HCT116 (cell line): ENCODE results near the gene C2orf68. TPM values are rescaled to one million over a fixed set of nuclear protein-coding genes. Genes with fewer than 3 reads are reported as not detected.
"Not testable (repeated sequence)": the region's sequence is repeated elsewhere in the genome, so short reads cannot be mapped to it uniquely, and the experiment has no call there.

Experiments
- ATAC-seq: fragments of 200-7000 bp; cut with Tn5 transposase; 2 replicates; pipeline ENCODE4 v1.9.1; 2020; ENCODE audit warnings: mild to moderate bottlenecking, moderate library complexity
- BruUV-seq: library from RNA; stranded (reverse); fragments of 400-500 nt; replicated peaks from 2 replicates; lab custom pipeline; 2021; lab: Mats Ljungman, UMichigan
- CTCF ChIA-PET: fragments of 300-600 bp; sonication (Branson Sonifier 250); formaldehyde crosslinking; loops from one replicate; lab custom pipeline; 2021; ENCODE audit warnings: antibody characterized with exemption; lab: Charles Lee
- POLR2A ChIA-PET: fragments of 300-600, 350-600 bp; sonication (Branson Sonifier 250); formaldehyde crosslinking; loops from one replicate; lab custom pipeline; 2021; ENCODE audit warnings: antibody characterized with exemption; lab: Charles Lee
- RAD21 ChIA-PET, 2 experiments: fragments of 300-600 bp; sonication (Branson Sonifier 250); formaldehyde crosslinking; loops; one replicate each; lab custom pipeline; 2023; ENCODE audit warnings: low total read pairs in 2 of 2; ENCODE audit not compliant: uncharacterized antibody in 2 of 2, unreplicated experiment in 2 of 2, low non-redundant PET in 1 of 2; lab: Charles Lee
- DNase-seq: peaks from one replicate; pipeline ENCODE4 v3.0.0-alpha.2; 2010; ENCODE audit warnings: low read depth, low spot score
- H2AFZ ChIP-seq: fragments of 200-600 bp; shearing (Covaris generic), sonication (generic); 2 replicates; pipeline ENCODE4 v1.6.1; 2017; ENCODE audit warnings: low read depth, mixed run types, mixed read lengths, antibody characterized with exemption, low read length; ENCODE audit not compliant: poor library complexity, severe bottlenecking
- H3K27ac ChIP-seq: 2 replicates; pipeline ENCODE4 v1.5.1; 2012; ENCODE audit warnings: low read depth, low read length
- H3K27me3 ChIP-seq: fragments of 200-600 bp; sonication (generic); 2 replicates; pipeline ENCODE4 v1.6.1; 2016; ENCODE audit warnings: mixed run types, low read length, mixed read lengths; ENCODE audit not compliant: insufficient read depth
- H3K36me3 ChIP-seq, 2 experiments: fragments of 200-500 bp in 1 of 2; fragments of 200-600 bp in 1 of 2; sonication (Bioruptor generic) in 1 of 2; sonication (generic) in 1 of 2; 2 replicates each; pipeline versions ENCODE4 v1.5.1 to v1.6.1; 2014 to 2016; ENCODE audit warnings: low read length in 2 of 2, inconsistent platforms in 1 of 2, mixed read lengths in 1 of 2, mixed run types in 1 of 2; ENCODE audit not compliant: insufficient read depth in 2 of 2, control insufficient read depth in 1 of 2
- H3K4me1 ChIP-seq, 2 experiments: fragments of 200-600 bp in 1 of 2; sonication (generic) in 1 of 2; 2 replicates each; pipeline versions ENCODE4 v1.5.1 to v1.6.1; 2012 to 2017; ENCODE audit warnings: low read length in 2 of 2, inconsistent platforms in 1 of 2, mild to moderate bottlenecking in 1 of 2, mixed read lengths in 1 of 2, mixed run types in 1 of 2, moderate library complexity in 1 of 2; ENCODE audit not compliant: insufficient read depth in 2 of 2, control insufficient read depth in 1 of 2
- H3K4me2 ChIP-seq: fragments of 200-600 bp; sonication (generic); 2 replicates; pipeline ENCODE4 v1.6.1; 2017; ENCODE audit warnings: mixed run types, low read length, mixed read lengths
- H3K4me3 ChIP-seq, 2 experiments: fragments of 200-600 bp in 1 of 2; sonication (generic) in 1 of 2; replicated peaks in 1 of 2; 2 replicates each; pipeline ENCODE4 v1.5.1; 2011 to 2016; ENCODE audit warnings: low read length in 2 of 2, control low read depth in 1 of 2, low read depth in 1 of 2, mild to moderate bottlenecking in 1 of 2, mixed read lengths in 1 of 2, mixed run types in 1 of 2
- H3K79me2 ChIP-seq: fragments of 200-600 bp; sonication (generic); 2 replicates; pipeline ENCODE4 v1.6.1; 2017; ENCODE audit warnings: mild to moderate bottlenecking, mixed run types, low read length, moderate library complexity, mixed read lengths; ENCODE audit not compliant: insufficient read depth
- H3K9ac ChIP-seq: fragments of 200-600 bp; sonication (generic); 2 replicates; pipeline ENCODE4 v1.6.1; 2016; ENCODE audit warnings: low read length, mixed read lengths
- H3K9me2 ChIP-seq: fragments of 200-600 bp; sonication (generic), shearing (Covaris generic); 2 replicates; pipeline ENCODE4 v1.6.1; 2017; ENCODE audit warnings: mixed run types, mild to moderate bottlenecking, moderate library complexity; ENCODE audit not compliant: insufficient read depth
- H3K9me3 ChIP-seq, 2 experiments: fragments of 200-500 bp in 1 of 2; fragments of 200-600 bp in 1 of 2; sonication (Bioruptor generic) in 1 of 2; sonication (generic) in 1 of 2; 2 replicates each; pipeline ENCODE4 v1.6.1; 2014 to 2017; ENCODE audit warnings: low read length in 2 of 2, mixed read lengths in 2 of 2, inconsistent platforms in 1 of 2, low read depth in 1 of 2, mild to moderate bottlenecking in 1 of 2, mixed run types in 1 of 2, moderate library complexity in 1 of 2; ENCODE audit not compliant: control insufficient read depth in 1 of 2, insufficient read depth in 1 of 2
- H4K20me1 ChIP-seq: fragments of 200-600 bp; sonication (generic), shearing (Covaris generic); 2 replicates; pipeline ENCODE4 v1.6.1; 2017; ENCODE audit warnings: mixed run types, mild to moderate bottlenecking, moderate library complexity; ENCODE audit not compliant: insufficient read depth
- ATF3 ChIP-seq: IDR thresholded peaks from 2 replicates; pipeline ENCODE4 v1.6.1; 2012
- EGR1 ChIP-seq: IDR thresholded peaks from 2 replicates; pipeline ENCODE4 v1.6.1; 2012; ENCODE audit warnings: low read depth
- ELF1 ChIP-seq: IDR thresholded peaks from 2 replicates; pipeline ENCODE4 v1.6.1; 2012; ENCODE audit warnings: low read depth, borderline replicate concordance
- JUND ChIP-seq: IDR thresholded peaks from 2 replicates; pipeline ENCODE4 v1.6.1; 2012
- POLR2A ChIP-seq: IDR thresholded peaks from 2 replicates; pipeline ENCODE4 v1.7.0; 2011; ENCODE audit warnings: borderline replicate concordance; ENCODE audit not compliant: insufficient read depth, insufficient read length; ENCODE audit errors: extremely low read depth
- POLR2AphosphoS5 ChIP-seq: IDR thresholded peaks from 2 replicates; pipeline ENCODE4 v1.6.1; 2011; ENCODE audit warnings: mild to moderate bottlenecking, low read depth, low read length, moderate library complexity
- RAD21 ChIP-seq: IDR thresholded peaks from 2 replicates; pipeline ENCODE4 v1.6.1; 2012; ENCODE audit warnings: low read depth, mild to moderate bottlenecking
- SIN3A ChIP-seq: IDR thresholded peaks from 2 replicates; pipeline ENCODE4 v1.6.1; 2012; ENCODE audit warnings: low read depth
- SP1 ChIP-seq: IDR thresholded peaks from 2 replicates; pipeline ENCODE4 v1.6.1; 2012; ENCODE audit warnings: low read depth
- intact Hi-C: fragments of 100-400 bp; cut with micrococcal nuclease; formaldehyde crosslinking; loops from 2 replicates; pipeline ENCODE4 v1.10.0; 2022
- total RNA-seq: library from RNA; stranded (reverse); gene quantifications from one replicate; pipeline ENCODE4 v1.2.1, GENCODE V29; 2021; ENCODE audit not compliant: unreplicated experiment
- TF ChIP-seq, protein P1 (sequence below): IDR thresholded peaks from 2 replicates; pipeline ENCODE4 v1.6.1; 2012

C2orf68 gene
- total RNA-seq, 1 experiment from 2014 or later, result 21.8 TPM

DNA sequence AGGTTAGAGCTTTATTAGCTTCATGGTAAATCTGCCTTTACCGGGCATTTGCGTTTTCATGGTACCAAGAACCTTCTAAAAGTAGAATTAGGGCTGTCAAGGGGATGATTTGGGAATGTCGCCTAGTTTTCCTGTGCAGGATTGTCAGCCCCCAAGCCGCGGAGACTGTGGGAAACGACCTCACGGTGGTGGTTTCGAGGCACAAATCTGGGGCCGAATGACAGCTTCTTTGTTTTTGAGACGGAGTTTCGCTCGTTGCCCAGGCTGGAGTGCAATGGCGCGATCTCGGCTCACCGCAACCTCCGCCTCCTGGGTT lies 3.5 kb upstream of the C2orf68 start:
- DNase-seq (no peak), ATAC-seq (no peak)
- no peaks in the 10 kb centered on the region for H3K27me3 ChIP-seq
- H3K9ac ChIP-seq, result peak overlapping the region; percentile 94; the same call in 1 of the 2 replicates
- peak overlapping the region in 1 of 2 experiments; percentile 80; a peak in 1 of 4 replicates for H3K4me3 ChIP-seq
- H2AFZ ChIP-seq, result no peak overlapping the region
- RAD21 ChIA-PET, result no interaction called here
- no peaks in the 10 kb centered on the region for H3K9me2 ChIP-seq
- H3K27ac ChIP-seq, result peak overlapping the region; percentile 93
- CTCF ChIA-PET, result no interaction called here
- H4K20me1 ChIP-seq, result no peaks in the 10 kb centered on the region
- peaks cover 14 to 35% of the 10 kb centered on the region in 2 experiments for H3K4me1 ChIP-seq
- peak overlapping the region; percentile 58 for H3K4me2 ChIP-seq
- BruUV-seq, result no TSS peak
- peaks cover 64% of the 10 kb centered on the region for H3K79me2 ChIP-seq
- POLR2A ChIA-PET, result interaction anchor here (1.4 kb wide), 1 partner anchor 59 kb away, joined by 4 read pairs; no protein-coding TSS in a partner anchor
- H3K9me3 ChIP-seq, result no peaks in the 10 kb centered on the region
- peaks cover 12 to 24% of the 10 kb centered on the region in 2 experiments; a peak in 3 of 4 replicates for H3K36me3 ChIP-seq
- intact Hi-C loops, result no loop called here
- no peak for TF ChIP-seq JUND
- no peak for TF ChIP-seq POLR2AphosphoS5
- TF ChIP-seq, protein P1, sequence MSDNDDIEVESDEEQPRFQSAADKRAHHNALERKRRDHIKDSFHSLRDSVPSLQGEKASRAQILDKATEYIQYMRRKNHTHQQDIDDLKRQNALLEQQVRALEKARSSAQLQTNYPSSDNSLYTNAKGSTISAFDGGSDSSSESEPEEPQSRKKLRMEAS, result no peak
- TF ChIP-seq RAD21, result no peak
- no peak for TF ChIP-seq SP1
- TF ChIP-seq SIN3A, result no peak
- TF ChIP-seq ATF3, result no peak
- no peak for TF ChIP-seq EGR1
- no peak for TF ChIP-seq ELF1
- no peak for TF ChIP-seq POLR2A

GRCh38 chr2:85614757-85615156 lies 2.9 kb upstream of the C2orf68 start:
- H3K27ac ChIP-seq, BruUV-seq, H2AFZ ChIP-seq, H3K9ac ChIP-seq, H3K9me2 ChIP-seq, RAD21 ChIA-PET, H3K4me2 ChIP-seq, H4K20me1 ChIP-seq, H3K9me3 ChIP-seq, H3K4me3 ChIP-seq, ATAC-seq, DNase-seq, CTCF ChIA-PET, H3K27me3 ChIP-seq: not testable (repeated sequence)
- intact Hi-C loops, result loop anchor here (5.0 kb wide), 2 partner anchors 262 to 323 kb away; partner anchors contain the start of genes ELMOD3 and RETSAT
- peaks cover 18 to 39% of the 10 kb centered on the region in 2 experiments for H3K4me1 ChIP-seq
- H3K79me2 ChIP-seq, result peaks cover 61% of the 10 kb centered on the region
- POLR2A ChIA-PET, result interaction anchor here (1.4 kb wide), 1 partner anchor 58 kb away, joined by 4 read pairs; no protein-coding TSS in a partner anchor
- peaks cover 11 to 21% of the 10 kb centered on the region in 2 experiments; a peak in 3 of 4 replicates for H3K36me3 ChIP-seq
